Mesenteric fat pad (tissue), 1 donor: ENCODE measurements around the gene NT5DC3. TPM values are rescaled to one million over a fixed set of nuclear protein-coding genes. Genes with fewer than 3 reads are reported as not detected.

ENCODE experiments used
- DNase-seq: peaks from one replicate; pipeline ENCODE4 v3.0.0-alpha.2; 2020; ENCODE audit warnings: low spot score
- total RNA-seq: library from RNA; stranded (reverse); fragmentation: NEBNext Ultra II Directional; extraction: Animal tissue kit (Norgen Biotek cat#: 25700); gene quantifications from one replicate; pipeline ENCODE4 v1.2.1, GENCODE V29; 2021
- donor health status: DM: yes; HTN: yes; CAD: no.

Gene NT5DC3
- total RNA-seq, 1 donor from 2014 or later, result 7.1 TPM

- DNase-seq, result no peak
These were observed 84.6 kb downstream of the NT5DC3 start for GRCh38 chr12:103756443-103756842.

- no peak for DNase-seq
These were observed 85.6 kb downstream of the NT5DC3 start for GRCh38 chr12:103755425-103755824.

- no peak for DNase-seq
These were observed 89.4 kb downstream of the NT5DC3 start for GRCh38 chr12:103751600-103751999.

GRCh38 chr12:103751171-103751570, 89.9 kb downstream of the NT5DC3 start:
- no peak for DNase-seq

- DNase-seq, result no peak
These were observed 92.2 kb downstream of the NT5DC3 start for GRCh38 chr12:103748875-103749274.

- no peak for DNase-seq
These were observed 93.0 kb downstream of the NT5DC3 start for GRCh38 chr12:103748002-103748401.

GRCh38 chr12:103745962-103746361, 95.1 kb downstream of the NT5DC3 start:
- DNase-seq, result no peak

GRCh38 chr12:103743788-103744187, 97.2 kb downstream of the NT5DC3 start:
- no peak for DNase-seq

- DNase-seq, result no peak
These were observed 98.6 kb downstream of the NT5DC3 start for GRCh38 chr12:103742349-103742932.

- no peak for DNase-seq
These were observed 103.2 kb downstream of the NT5DC3 start for GRCh38 chr12:103737881-103738280.

GRCh38 chr12:103736572-103736971, 104.5 kb downstream of the NT5DC3 start:
- DNase-seq, result no peak

- DNase-seq, result no peak
These were observed 105.7 kb downstream of the NT5DC3 start for GRCh38 chr12:103735291-103735690.

GRCh38 chr12:103734863-103735262, 106.2 kb downstream of the NT5DC3 start:
- no peak for DNase-seq

- DNase-seq, result no peak
These were observed 109.5 kb downstream of the NT5DC3 start for GRCh38 chr12:103731539-103731938.

GRCh38 chr12:103729499-103729898, 111.5 kb downstream of the NT5DC3 start:
- no peak for DNase-seq

- no peak for DNase-seq
These were observed 112.7 kb downstream of the NT5DC3 start for GRCh38 chr12:103728323-103728722.

- no peak for DNase-seq
These were observed 113.4 kb downstream of the NT5DC3 start for GRCh38 chr12:103727638-103728037.

GRCh38 chr12:103725398-103725797, 115.6 kb downstream of the NT5DC3 start:
- no peak for DNase-seq

Other genes starting within 250 kb of the NT5DC3 start
- 870 TPM for gene HSP90B1, start 89.2 kb upstream of the NT5DC3 start, total RNA-seq
- 24.1 TPM for gene TDG, start 124.6 kb upstream of the NT5DC3 start, total RNA-seq
- 6.3 TPM for gene GLT8D2, start 209.0 kb upstream of the NT5DC3 start, total RNA-seq
- 19.6 TPM for gene HCFC2, start 223.3 kb upstream of the NT5DC3 start, total RNA-seq